A673 (cell line): ENCODE data around the gene DLG2.

Experiments
- CTCF ChIP-seq: fragments of 300-800, 200-600 bp; sonication (generic); conservative IDR thresholded peaks from 2 replicates; pipeline ENCODE4 v1.5.1; 2017; ENCODE audit warnings: low read depth, mild to moderate bottlenecking, antibody characterized with exemption, low read length, moderate library complexity, mixed read lengths
- EZH2 ChIP-seq: fragments of 200-600 bp; sonication (generic); IDR thresholded peaks from 2 replicates; pipeline ENCODE4 v1.6.1; 2017; ENCODE audit warnings: borderline replicate concordance, low read depth, mild to moderate bottlenecking, mixed read lengths, antibody characterized with exemption, low read length; ENCODE audit not compliant: poor library complexity, severe bottlenecking

- TF ChIP-seq CTCF (no peak), EZH2 (no peak)
These were observed 1992.0 kb downstream of the DLG2 start for GRCh38 chr11:83635166-83635565.
